HEK293 (cell line): ENCODE measurements around the gene KIF1A.

Experiments
- CTCF ChIA-PET: fragments of 350-600 bp; formaldehyde crosslinking; extraction: SDS; loops from one replicate; lab custom pipeline; 2021; ENCODE audit warnings: antibody characterized with exemption; lab: Yijun Ruan, JAX
- POLR2A ChIA-PET: fragments of 300-600 bp; formaldehyde crosslinking; extraction: SDS; loops from one replicate; lab custom pipeline; 2020; ENCODE audit warnings: antibody characterized with exemption, inconsistent platforms; lab: Yijun Ruan, JAX
- H3K27ac ChIP-seq: fragments of 200-500 bp; sonication (Bioruptor generic); 2 replicates; pipeline ENCODE4 v1.5.1; 2014; ENCODE audit warnings: low read depth, low read length, control low read depth, inconsistent platforms; ENCODE audit errors: extremely low read depth
- H3K36me3 ChIP-seq, 2 experiments: fragments of 200-500 bp in 1 of 2; sonication (Bioruptor generic) in 1 of 2; 1 replicate in 1 of 2; 2 replicates in 1 of 2; pipeline ENCODE4 v1.5.1; 2014 to 2017; ENCODE audit warnings: inconsistent platforms in 2 of 2, low read length in 2 of 2; ENCODE audit not compliant: control insufficient read depth in 2 of 2, insufficient read depth in 1 of 2
- H3K4me1 ChIP-seq: fragments of 200-500 bp; sonication (Bioruptor generic); 2 replicates; pipeline ENCODE4 v1.5.1; 2014; ENCODE audit warnings: mild to moderate bottlenecking, low read length, inconsistent platforms; ENCODE audit not compliant: control insufficient read depth, insufficient read depth
- H3K4me3 ChIP-seq: 2 replicates; pipeline ENCODE4 v1.5.1; 2011; ENCODE audit warnings: low read depth, mild to moderate bottlenecking, control low read depth, low read length, moderate library complexity
- H3K9me3 ChIP-seq: fragments of 200-500 bp; sonication (Bioruptor generic); 2 replicates; pipeline ENCODE4 v1.5.1; 2014; ENCODE audit warnings: low read depth, low read length, inconsistent platforms; ENCODE audit not compliant: control insufficient read depth, insufficient read depth
- HOXC10 ChIP-seq: sonication (generic); formaldehyde crosslinking; IDR thresholded peaks from 2 replicates; pipeline ENCODE4 v1.8.1; 2023; ENCODE audit warnings: mild to moderate bottlenecking, missing genetic modification reagents
- MZF1 ChIP-seq: fragments of 450-650 bp; formaldehyde crosslinking; IDR thresholded peaks from 2 replicates; pipeline ENCODE4 v1.5.1; 2017; ENCODE audit warnings: missing biosample characterization, missing genetic modification characterization, borderline replicate concordance
- PRDM1 ChIP-seq: fragments of 450-650 bp; formaldehyde crosslinking; IDR thresholded peaks from 2 replicates; pipeline ENCODE4; 2016; ENCODE audit warnings: missing biosample characterization, missing genetic modification characterization
- PRDM4 ChIP-seq: fragments of 450-650 bp; formaldehyde crosslinking; IDR thresholded peaks from 2 replicates; pipeline ENCODE4 v1.5.1; 2017; ENCODE audit warnings: missing biosample characterization, missing genetic modification characterization
- SALL2 ChIP-seq: fragments of 450-650 bp; formaldehyde crosslinking; IDR thresholded peaks from 2 replicates; pipeline ENCODE4 v1.5.0; 2017; ENCODE audit warnings: missing biosample characterization, mild to moderate bottlenecking, missing genetic modification characterization, borderline replicate concordance
- WT1 ChIP-seq: fragments of 450-650 bp; formaldehyde crosslinking; IDR thresholded peaks from 2 replicates; pipeline ENCODE4 v1.5.1; 2016; ENCODE audit warnings: missing biosample characterization, missing genetic modification characterization
- ZBTB1 ChIP-seq: fragments of 450-650 bp; formaldehyde crosslinking; IDR thresholded peaks from 2 replicates; pipeline ENCODE4 v1.5.1; 2016; ENCODE audit warnings: missing biosample characterization, missing genetic modification characterization
- ZEB2 ChIP-seq: fragments of 450-650 bp; formaldehyde crosslinking; IDR thresholded peaks from 2 replicates; pipeline ENCODE4 v1.5.1; 2016; ENCODE audit warnings: missing biosample characterization, missing genetic modification characterization
- ZFHX2 ChIP-seq: fragments of 450-650 bp; formaldehyde crosslinking; conservative IDR thresholded peaks from 2 replicates; pipeline ENCODE4 v1.5.1; 2016; ENCODE audit warnings: missing biosample characterization, missing genetic modification characterization
- ZFP41 ChIP-seq: fragments of 450-650 bp; formaldehyde crosslinking; IDR thresholded peaks from 2 replicates; pipeline ENCODE4 v1.5.1; 2016; ENCODE audit warnings: missing biosample characterization, missing genetic modification characterization, borderline replicate concordance
- ZFP69B ChIP-seq: fragments of 450-650 bp; formaldehyde crosslinking; IDR thresholded peaks from 2 replicates; pipeline ENCODE4 v1.5.1; 2016; ENCODE audit warnings: missing biosample characterization, missing genetic modification characterization
- ZNF10 ChIP-seq: fragments of 450-650 bp; formaldehyde crosslinking; IDR thresholded peaks from 2 replicates; pipeline ENCODE4 v1.5.1; 2017; ENCODE audit warnings: missing biosample characterization, missing genetic modification characterization
- ZNF114 ChIP-seq: fragments of 450-650 bp; formaldehyde crosslinking; IDR thresholded peaks from 2 replicates; pipeline ENCODE4 v1.5.0; 2017; ENCODE audit warnings: missing biosample characterization, missing genetic modification characterization
- ZNF140 ChIP-seq: fragments of 450-650 bp; formaldehyde crosslinking; IDR thresholded peaks from 2 replicates; pipeline ENCODE4 v1.5.1; 2016; ENCODE audit warnings: missing biosample characterization, missing genetic modification characterization
- ZNF211 ChIP-seq: fragments of 450-650 bp; formaldehyde crosslinking; IDR thresholded peaks from 2 replicates; pipeline ENCODE4 v1.5.1; 2016; ENCODE audit warnings: low read depth, missing biosample characterization, missing genetic modification characterization
- ZNF221 ChIP-seq: fragments of 450-650 bp; formaldehyde crosslinking; IDR thresholded peaks from 2 replicates; pipeline ENCODE4 v1.5.1; 2017; ENCODE audit warnings: missing biosample characterization, missing genetic modification characterization, borderline replicate concordance
- ZNF280C ChIP-seq: fragments of 450-650 bp; formaldehyde crosslinking; IDR thresholded peaks from 2 replicates; pipeline ENCODE4 v1.5.1; 2016; ENCODE audit warnings: missing biosample characterization, missing genetic modification characterization
- ZNF292 ChIP-seq: fragments of 450-650 bp; formaldehyde crosslinking; IDR thresholded peaks from 2 replicates; pipeline ENCODE4 v1.5.1; 2016; ENCODE audit warnings: low read depth, missing biosample characterization, missing genetic modification characterization, borderline replicate concordance
- ZNF324 ChIP-seq: fragments of 450-650 bp; formaldehyde crosslinking; IDR thresholded peaks from 2 replicates; pipeline ENCODE4 v1.5.1; 2016; ENCODE audit warnings: missing biosample characterization, missing genetic modification characterization
- ZNF366 ChIP-seq: fragments of 450-650 bp; formaldehyde crosslinking; conservative IDR thresholded peaks from 2 replicates; pipeline ENCODE4 v1.5.1; 2016; ENCODE audit warnings: missing biosample characterization, missing genetic modification characterization
- ZNF501 ChIP-seq: fragments of 450-650 bp; formaldehyde crosslinking; IDR thresholded peaks from 2 replicates; pipeline ENCODE4 v1.5.1; 2016; ENCODE audit warnings: missing biosample characterization, missing genetic modification characterization
- ZNF513 ChIP-seq: fragments of 450-650 bp; IDR thresholded peaks from 2 replicates; pipeline ENCODE4 v1.5.1; 2018; ENCODE audit warnings: missing biosample characterization, missing genetic modification characterization
- ZNF514 ChIP-seq: fragments of 450-650 bp; formaldehyde crosslinking; IDR thresholded peaks from 2 replicates; pipeline ENCODE4 v1.5.1; 2016; ENCODE audit warnings: missing biosample characterization, missing genetic modification characterization
- ZNF555 ChIP-seq: fragments of 450-650 bp; formaldehyde crosslinking; conservative IDR thresholded peaks from 2 replicates; pipeline ENCODE4 v1.5.1; 2017; ENCODE audit warnings: missing biosample characterization, mild to moderate bottlenecking, missing genetic modification characterization, inconsistent platforms
- ZNF677 ChIP-seq: fragments of 450-650 bp; IDR thresholded peaks from 2 replicates; pipeline ENCODE4 v1.5.0; 2018; ENCODE audit warnings: missing biosample characterization, mild to moderate bottlenecking, missing genetic modification characterization, moderate library complexity
- ZNF768 ChIP-seq: fragments of 450-650 bp; formaldehyde crosslinking; IDR thresholded peaks from 2 replicates; pipeline ENCODE4 v1.5.1; 2018; ENCODE audit warnings: missing biosample characterization, mild to moderate bottlenecking, missing genetic modification characterization

KIF1A gene

GRCh38 chr2:240796543-240797499, 23.2 kb downstream of the KIF1A start:
- ChIA-PET POLR2A (no interaction called here), CTCF (no interaction called here)
- H3K9me3 ChIP-seq, result 0 out of 2 replicates have a peak, but pooled peaks cover 2% of the 10 kb centered on the region
- no peak for TF ChIP-seq ZFHX2 (tag by site-specific recombination)
- TF ChIP-seq ZNF292 (tag by site-specific recombination), result no peak
- TF ChIP-seq MZF1 (tag by site-specific recombination), result no peak
- TF ChIP-seq ZNF514, result no peak
- no peak for TF ChIP-seq ZNF366
- TF ChIP-seq SALL2 (tag by site-specific recombination), result no peak
- no peak for TF ChIP-seq ZFP41 (tag by site-specific recombination)
- no peak for TF ChIP-seq ZNF513 (tag by site-specific recombination)
- TF ChIP-seq ZFP69B (tag by site-specific recombination), result no peak
- no peak for TF ChIP-seq ZNF211 (tag by site-specific recombination)
- no peak for TF ChIP-seq WT1 (tag by site-specific recombination)
- no peak for TF ChIP-seq ZNF501
- no peak for TF ChIP-seq ZNF768
- TF ChIP-seq HOXC10 (CRISPR knock-in tag), result no peak
- TF ChIP-seq ZNF555, result no peak
- no peak for TF ChIP-seq ZEB2 (tag by site-specific recombination)
- no peak for TF ChIP-seq ZNF10 (tag by site-specific recombination)
- no peak for TF ChIP-seq ZNF324 (tag by site-specific recombination)
- TF ChIP-seq ZNF114, result no peak
- TF ChIP-seq, all 188 proteins: peak for 0
- no peaks in the 10 kb centered on the region for H3K4me1 ChIP-seq
- no peak overlapping the region for H3K4me3 ChIP-seq
- H3K27ac ChIP-seq, result no peak overlapping the region
- H3K36me3 ChIP-seq, result peaks cover 0 to 27% of the 10 kb centered on the region in 2 experiments; a peak in 2 of 3 replicates

GRCh38 chr2:240795916-240796510, 24.0 kb downstream of the KIF1A start:
- CTCF ChIA-PET, result no interaction called here
- no peaks in the 10 kb centered on the region for H3K9me3 ChIP-seq
- POLR2A ChIA-PET, result interaction anchor here (0.5 kb wide), 1 partner anchor 54 kb away, joined by 3 read pairs; no protein-coding TSS in a partner anchor
- H3K36me3 ChIP-seq, result peaks cover 0 to 27% of the 10 kb centered on the region in 2 experiments; a peak in 2 of 3 replicates
- no peaks in the 10 kb centered on the region for H3K4me1 ChIP-seq
- H3K27ac ChIP-seq, result no peak overlapping the region
- TF ChIP-seq ZNF140 (tag by site-specific recombination) (no peak), ZNF677 (tag by site-specific recombination) (no peak), PRDM4 (tag by site-specific recombination) (no peak), ZNF280C (tag by site-specific recombination) (no peak), PRDM1 (tag by site-specific recombination) (no peak), ZNF221 (no peak), ZBTB1 (tag by site-specific recombination) (no peak)
- no peak overlapping the region for H3K4me3 ChIP-seq
